Endothelial cell of umbilical vein (primary cell): ENCODE measurements around the gene PCDH9. TPM values are rescaled to one million over a fixed set of nuclear protein-coding genes. Genes with fewer than 3 reads are reported as not detected.

ENCODE experiments used
- BruUV-seq: library from RNA; stranded (reverse); fragments of 400-500 nt; replicated peaks from 2 replicates; lab custom pipeline; 2021; lab: Mats Ljungman, UMichigan
- CTCF ChIA-PET: fragments of 300-600, 350-600 bp; sonication (Branson Sonifier 250); formaldehyde crosslinking; loops from one replicate; lab custom pipeline; 2021; ENCODE audit warnings: antibody characterized with exemption, inconsistent platforms; lab: Charles Lee
- POLR2A ChIA-PET: fragments of 300-600, 350-600 bp; sonication (Branson Sonifier 250); formaldehyde crosslinking; loops from one replicate; lab custom pipeline; 2021; ENCODE audit warnings: antibody characterized with exemption, inconsistent platforms; lab: Charles Lee
- DNase-seq: peaks from one replicate; pipeline ENCODE4 v3.0.0-alpha.2; 2011; ENCODE audit warnings: low read depth, low spot score
- FAIRE-seq: peaks from 2 replicates; lab custom pipeline; 2011; peaks lifted over from hg19 to GRCh38; lab: Jason Lieb, UNC
- H2AFZ ChIP-seq: 2 replicates; pipeline ENCODE4 v1.6.0; 2012; ENCODE audit warnings: low read depth, low read length, control low read depth, inconsistent platforms
- H3K27ac ChIP-seq: 2 replicates; pipeline ENCODE4 v1.5.1; 2011; ENCODE audit warnings: low read depth, mild to moderate bottlenecking, control low read depth, low read length, moderate library complexity; ENCODE audit not compliant: insufficient read depth
- H3K27me3 ChIP-seq, 2 experiments: 2 replicates each; pipeline versions ENCODE4 v1.6.0 to v1.6.1; 2011; ENCODE audit warnings: low read length in 2 of 2, mixed read lengths in 1 of 2; ENCODE audit not compliant: control insufficient read depth in 2 of 2, insufficient read depth in 2 of 2
- H3K36me3 ChIP-seq, 2 experiments: 2 replicates in 1 of 2; 3 replicates in 1 of 2; pipeline ENCODE4 v1.5.1; 2011; ENCODE audit warnings: low read length in 2 of 2, mild to moderate bottlenecking in 1 of 2, moderate library complexity in 1 of 2; ENCODE audit not compliant: control insufficient read depth in 2 of 2, insufficient read depth in 2 of 2; ENCODE audit errors: extremely low read depth in 1 of 2
- H3K4me1 ChIP-seq: 3 replicates; pipeline ENCODE4 v1.5.1; 2011; ENCODE audit warnings: mild to moderate bottlenecking, low read length; ENCODE audit not compliant: control insufficient read depth, insufficient read depth; ENCODE audit errors: extremely low read depth
- H3K4me2 ChIP-seq: 2 replicates; pipeline ENCODE4 v1.6.1; 2011; ENCODE audit warnings: low read length, control low read depth, mixed read lengths; ENCODE audit not compliant: insufficient read depth
- H3K4me3 ChIP-seq, 3 experiments: fragments of 200-600 bp in 1 of 3; sonication (generic), shearing (Covaris generic) in 1 of 3; replicated peaks in 1 of 3; 2 replicates each; pipeline ENCODE4 v1.5.1; 2011 to 2016; ENCODE audit warnings: control low read depth in 3 of 3, low read length in 3 of 3, mild to moderate bottlenecking in 2 of 3, inconsistent platforms in 1 of 3, low read depth in 1 of 3, moderate library complexity in 1 of 3; ENCODE audit not compliant: insufficient read depth in 1 of 3
- H3K79me2 ChIP-seq: 2 replicates; pipeline ENCODE4 v1.6.0; 2012; ENCODE audit warnings: low read length, inconsistent platforms; ENCODE audit not compliant: control insufficient read depth, insufficient read depth
- H3K9ac ChIP-seq: replicated peaks from 2 replicates; pipeline ENCODE3; 2011; ENCODE audit warnings: low read length, control low read depth; ENCODE audit not compliant: insufficient read depth; ENCODE audit errors: extremely low read depth
- H3K9me1 ChIP-seq: replicated peaks from 3 replicates; pipeline ENCODE4 v1.6.0; 2011; ENCODE audit warnings: mild to moderate bottlenecking, low read length; ENCODE audit not compliant: control insufficient read depth, insufficient read depth; ENCODE audit errors: extremely low read depth
- H3K9me3 ChIP-seq: replicated peaks from 2 replicates; pipeline ENCODE4 v1.5.1; 2012; ENCODE audit warnings: low read length, inconsistent platforms; ENCODE audit not compliant: control insufficient read depth, insufficient read depth
- H4K20me1 ChIP-seq: replicated peaks from 2 replicates; pipeline ENCODE3; 2011; ENCODE audit warnings: mild to moderate bottlenecking, low read length; ENCODE audit not compliant: control insufficient read depth, insufficient read depth; ENCODE audit errors: extremely low read depth
- GATA2 ChIP-seq: IDR thresholded peaks from 2 replicates; pipeline ENCODE4 v1.7.0; 2011; ENCODE audit warnings: low read depth, mild to moderate bottlenecking, moderate library complexity, mixed read lengths, low read length; ENCODE audit not compliant: insufficient read length, insufficient read depth
- JUN ChIP-seq: IDR thresholded peaks from 2 replicates; pipeline ENCODE4 v1.6.1; 2011; ENCODE audit warnings: borderline replicate concordance, low read depth; ENCODE audit not compliant: insufficient read length, insufficient read depth
- MYC ChIP-seq: IDR thresholded peaks from one replicate; pipeline ENCODE4 v1.6.1; 2011; ENCODE audit warnings: mild to moderate bottlenecking, low read depth, low read length
- POLR2AphosphoS5 ChIP-seq: IDR thresholded peaks from 2 replicates; pipeline ENCODE4 v1.6.1; 2012; ENCODE audit warnings: low read depth, mild to moderate bottlenecking, control low read depth, low read length, moderate library complexity; ENCODE audit not compliant: insufficient read depth
- dilution Hi-C: fragments of 300-500 bp; cut with MboI; formaldehyde crosslinking; loops from one replicate; pipeline ENCODE4 v1.15.0; 2019; ENCODE audit warnings: low sequenced_read_pairs; ENCODE audit not compliant: extremely low pct_ligation_motif_present
- intact Hi-C: fragments of 100-400 bp; cut with micrococcal nuclease; formaldehyde crosslinking; loops from one replicate; pipeline ENCODE4 v1.10.0; 2022
- polyA plus RNA-seq, 4 experiments: library from polyadenylated mRNA; depleted of rRNA in 3 of 4; stranded (reverse) in 3 of 4; unstranded in 1 of 4; fragments of >200 nt; gene quantifications; 2 replicates each; pipeline versions ENCODE4 v1.2.1 to v1.2.3, GENCODE V29; 2011 to 2012; ENCODE audit warnings: missing spikeins in 1 of 4
- total RNA-seq: library from RNA; stranded (reverse); gene quantifications from 2 replicates; pipeline ENCODE4 v1.2.3, GENCODE V29; 2021
- TF ChIP-seq, protein P1 (sequence below), 2 donors: IDR thresholded peaks; 1 replicate in 1 of 2; 2 replicates in 1 of 2; pipeline ENCODE4 v1.5.1; 2011; ENCODE audit warnings: low read length in 2 of 2, mild to moderate bottlenecking in 2 of 2, moderate library complexity in 2 of 2, control low read depth in 1 of 2, inconsistent platforms in 1 of 2, low read depth in 1 of 2; ENCODE audit not compliant: insufficient read depth in 1 of 2; ENCODE audit errors: extremely low read depth in 1 of 2

The PCDH9 gene
- total and polyA plus RNA-seq, 2 donors (not counting 3 experiments of a cell fraction or from before 2014, with no cell fraction given) = 1.1 to 5.2 TPM

DNA sequence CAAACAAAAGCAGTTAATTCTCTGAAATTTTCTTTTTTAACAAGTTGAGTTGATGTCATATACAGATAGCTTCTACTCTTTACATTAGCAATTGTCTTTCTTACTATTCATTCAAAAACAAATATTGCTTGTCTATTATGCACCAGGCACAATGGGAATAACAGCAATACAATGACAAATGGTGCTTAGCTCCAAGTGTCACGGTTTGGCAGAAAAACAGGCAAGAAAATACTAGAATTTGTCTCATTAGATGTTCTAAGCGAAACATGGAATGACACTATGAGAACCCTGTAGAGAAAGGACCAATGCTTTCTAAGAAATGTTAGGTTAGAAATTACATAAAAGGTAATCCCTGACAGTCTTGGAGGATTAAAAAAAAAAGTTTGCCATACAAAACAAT is 187.6 kb downstream of the PCDH9 start:
- DNase-seq (no peak), FAIRE-seq (no peak)
- no peak overlapping the region for H2AFZ ChIP-seq
- BruUV-seq = no TSS peak
- intact Hi-C loops = no loop called here
- dilution Hi-C loops = no loop called here
- no peaks in the 10 kb centered on the region for H4K20me1 ChIP-seq
- TF ChIP-seq POLR2AphosphoS5 (no peak), GATA2 (no peak), MYC (no peak), JUN (no peak)
- H3K4me2 ChIP-seq = no peak overlapping the region
- no peak overlapping the region for H3K27ac ChIP-seq
- no peak overlapping the region for H3K9ac ChIP-seq
- ChIA-PET CTCF (no interaction called here), POLR2A (no interaction called here)
- no peak overlapping the region for H3K4me3 ChIP-seq
- H3K4me1 ChIP-seq = no peaks in the 10 kb centered on the region
- H3K36me3 ChIP-seq = no peaks in the 10 kb centered on the region
- no peaks in the 10 kb centered on the region for H3K9me1 ChIP-seq
- no peaks in the 10 kb centered on the region for H3K9me3 ChIP-seq
- H3K27me3 ChIP-seq = no peaks in the 10 kb centered on the region
- H3K79me2 ChIP-seq = no peaks in the 10 kb centered on the region

DNA sequence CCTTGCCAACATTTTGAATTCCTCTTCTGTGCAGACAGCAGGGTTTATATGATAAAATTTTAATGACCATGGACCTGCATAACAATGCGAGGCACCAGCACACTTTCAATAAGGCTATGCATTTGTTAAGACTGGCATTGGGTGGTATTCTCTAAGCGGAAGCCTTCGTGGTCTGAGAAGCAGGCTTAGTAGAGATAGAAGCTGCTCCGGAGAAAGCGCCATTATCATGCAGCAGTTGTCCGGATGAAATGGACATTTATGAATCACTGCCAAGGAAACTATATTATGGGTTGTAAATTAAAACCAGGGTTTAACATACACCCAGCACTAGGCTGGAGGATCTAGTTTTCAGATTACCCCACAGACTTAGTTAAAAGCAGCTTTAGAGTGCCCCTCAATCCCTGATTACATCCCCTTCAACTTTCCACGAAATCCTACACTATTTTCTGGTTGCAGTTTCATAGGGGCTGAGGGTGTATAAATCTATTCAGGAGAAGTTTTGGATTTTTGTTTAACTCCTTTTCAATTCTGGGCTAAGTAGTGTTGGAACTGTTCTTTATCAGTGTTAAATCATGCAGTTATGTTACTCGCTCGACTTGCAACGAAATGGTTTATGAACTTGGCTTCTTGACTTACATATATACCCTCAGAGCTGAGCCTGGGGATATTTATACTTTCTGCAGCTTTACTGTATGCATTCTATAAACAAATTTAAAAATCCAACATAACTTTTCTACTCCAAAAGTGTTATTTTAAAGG is 193.3 kb downstream of the PCDH9 start:
- BruUV-seq = no TSS peak
- Histone ChIP-seq H3K79me2 (no peaks in the 10 kb centered on the region), H3K27me3 (no peaks in the 10 kb centered on the region), H4K20me1 (no peaks in the 10 kb centered on the region), H3K4me3 (no peak overlapping the region), H3K27ac (no peak overlapping the region), H3K9me3 (no peaks in the 10 kb centered on the region), H3K4me2 (no peak overlapping the region), H3K9ac (no peak overlapping the region), H3K36me3 (no peaks in the 10 kb centered on the region), H3K9me1 (no peaks in the 10 kb centered on the region), H3K4me1 (no peaks in the 10 kb centered on the region), H2AFZ (no peak overlapping the region)
- intact Hi-C loops = no loop called here
- POLR2A ChIA-PET = no interaction called here
- CTCF ChIA-PET = interaction anchor here (1.1 kb wide), 1 partner anchor 12 kb away, joined by 3 read pairs; no protein-coding TSS in a partner anchor
- DNase-seq (no peak), FAIRE-seq (peak; percentile 33)
- TF ChIP-seq, protein P1, sequence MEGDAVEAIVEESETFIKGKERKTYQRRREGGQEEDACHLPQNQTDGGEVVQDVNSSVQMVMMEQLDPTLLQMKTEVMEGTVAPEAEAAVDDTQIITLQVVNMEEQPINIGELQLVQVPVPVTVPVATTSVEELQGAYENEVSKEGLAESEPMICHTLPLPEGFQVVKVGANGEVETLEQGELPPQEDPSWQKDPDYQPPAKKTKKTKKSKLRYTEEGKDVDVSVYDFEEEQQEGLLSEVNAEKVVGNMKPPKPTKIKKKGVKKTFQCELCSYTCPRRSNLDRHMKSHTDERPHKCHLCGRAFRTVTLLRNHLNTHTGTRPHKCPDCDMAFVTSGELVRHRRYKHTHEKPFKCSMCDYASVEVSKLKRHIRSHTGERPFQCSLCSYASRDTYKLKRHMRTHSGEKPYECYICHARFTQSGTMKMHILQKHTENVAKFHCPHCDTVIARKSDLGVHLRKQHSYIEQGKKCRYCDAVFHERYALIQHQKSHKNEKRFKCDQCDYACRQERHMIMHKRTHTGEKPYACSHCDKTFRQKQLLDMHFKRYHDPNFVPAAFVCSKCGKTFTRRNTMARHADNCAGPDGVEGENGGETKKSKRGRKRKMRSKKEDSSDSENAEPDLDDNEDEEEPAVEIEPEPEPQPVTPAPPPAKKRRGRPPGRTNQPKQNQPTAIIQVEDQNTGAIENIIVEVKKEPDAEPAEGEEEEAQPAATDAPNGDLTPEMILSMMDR (IDR thresholded peaks at IDR 0.05; ENCODE audit: extremely low read depth in 1 of 2, insufficient read depth in 1 of 2, low read depth in 1 of 2, low read length in 2 of 2) = no peak
- no peak for TF ChIP-seq MYC
- no peak for TF ChIP-seq POLR2AphosphoS5
- TF ChIP-seq GATA2 = no peak
- dilution Hi-C loops = no loop called here
